GM18507 (cell line): ENCODE data around the gene STKLD1.

Source experiments
- DNase-seq: peaks from one replicate; pipeline ENCODE4 v3.0.0; 2011; ENCODE audit warnings: low read depth; ENCODE audit not compliant: insufficient read length; ENCODE audit errors: extremely low spot score
- FAIRE-seq: peaks from 2 replicates; lab custom pipeline; 2011; peaks lifted over from hg19 to GRCh38; lab: Jason Lieb, UNC

STKLD1 gene

DNA sequence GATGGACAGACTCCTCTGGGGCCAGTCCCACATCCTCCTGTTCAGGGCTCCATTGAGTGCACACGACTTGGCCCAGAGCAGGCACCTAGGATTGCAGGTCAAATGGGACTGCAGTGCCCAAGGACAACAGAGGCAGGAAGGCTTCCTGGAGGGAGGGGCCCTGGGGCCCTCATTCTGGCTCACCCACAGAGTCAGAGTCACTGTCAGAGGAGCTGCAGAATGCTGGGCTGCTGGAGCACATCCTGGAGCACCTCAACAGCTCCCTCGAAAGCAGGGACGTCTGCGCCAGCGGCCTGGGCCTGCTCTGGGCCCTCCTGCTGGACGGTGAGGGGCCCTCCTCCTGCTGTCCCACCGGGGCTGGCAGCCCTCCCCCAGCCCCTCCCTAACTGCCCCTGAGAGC lies 26.5 kb downstream of the STKLD1 start:
- FAIRE-seq (no peak), DNase-seq (no peak)

DNA sequence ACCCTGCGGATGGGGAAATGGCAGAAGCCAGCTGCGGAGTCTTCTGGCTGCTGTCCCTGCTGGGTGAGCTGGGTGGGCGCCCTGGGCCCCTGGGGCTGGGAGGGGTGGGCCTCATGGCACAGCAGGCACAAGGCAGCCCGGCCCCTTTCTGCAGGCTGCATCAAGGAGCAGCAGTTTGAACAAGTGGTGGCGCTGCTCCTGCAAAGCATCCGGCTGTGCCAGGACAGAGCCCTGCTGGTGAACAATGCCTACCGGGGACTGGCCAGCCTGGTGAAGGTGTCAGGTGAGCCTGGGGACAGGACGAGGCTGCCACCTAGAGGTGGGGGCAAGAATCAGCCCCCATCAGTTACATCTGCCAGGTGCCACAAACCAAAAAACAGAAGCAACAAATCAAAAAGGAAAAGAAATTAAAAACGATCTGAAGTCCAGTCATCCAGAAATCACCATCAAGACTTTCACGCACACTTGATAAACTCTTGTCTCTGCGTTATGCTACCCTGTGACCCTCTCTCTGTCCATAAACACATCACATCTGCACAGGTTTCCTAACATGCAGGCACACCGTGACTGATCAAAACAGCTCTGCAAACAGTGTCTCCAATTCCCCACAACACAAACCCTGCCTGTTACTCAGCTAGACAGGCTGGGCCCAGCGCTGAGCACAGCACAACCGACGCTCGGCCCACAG lies 27.7 kb downstream of the STKLD1 start:
- FAIRE-seq (no peak), DNase-seq (no peak)

DNA sequence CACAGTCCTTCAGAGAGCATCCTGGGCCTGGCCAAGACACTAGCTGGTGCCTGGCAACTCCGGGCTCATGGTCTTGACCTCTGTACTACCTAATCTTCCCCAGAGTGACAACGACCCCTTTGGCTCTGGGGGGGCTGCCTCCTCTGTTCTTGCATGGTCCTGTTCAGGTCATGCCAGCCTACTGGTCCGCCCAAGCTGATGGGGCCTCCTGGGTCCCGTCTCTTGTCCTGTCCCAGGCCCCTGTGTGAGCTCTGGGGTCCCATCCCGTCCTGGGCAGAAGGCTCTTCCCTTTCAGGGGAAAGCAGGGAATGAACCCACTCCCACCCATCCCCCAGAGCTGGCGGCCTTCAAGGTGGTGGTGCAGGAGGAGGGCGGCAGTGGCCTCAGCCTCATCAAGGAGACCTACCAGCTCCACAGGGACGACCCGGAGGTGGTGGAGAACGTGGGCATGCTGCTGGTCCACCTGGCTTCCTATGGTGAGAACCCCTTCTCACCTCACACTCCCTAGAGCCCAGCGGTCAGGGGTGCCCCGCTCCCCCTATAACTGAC lies 28.4 kb downstream of the STKLD1 start:
- DNase-seq = no peak

GRCh38 chr9:133405508-133406438 lies 29.6 kb downstream of the STKLD1 start:
- no peak for FAIRE-seq
- DNase-seq = no peak

More for the DNA sequence above, 28.4 kb downstream of the STKLD1 start:
- no peak for FAIRE-seq

- FAIRE-seq (peak; percentile 89), DNase-seq (peak; percentile 47)
Observed at GRCh38 chr9:133406480-133407307, 30.5 kb downstream of the STKLD1 start.

DNA sequence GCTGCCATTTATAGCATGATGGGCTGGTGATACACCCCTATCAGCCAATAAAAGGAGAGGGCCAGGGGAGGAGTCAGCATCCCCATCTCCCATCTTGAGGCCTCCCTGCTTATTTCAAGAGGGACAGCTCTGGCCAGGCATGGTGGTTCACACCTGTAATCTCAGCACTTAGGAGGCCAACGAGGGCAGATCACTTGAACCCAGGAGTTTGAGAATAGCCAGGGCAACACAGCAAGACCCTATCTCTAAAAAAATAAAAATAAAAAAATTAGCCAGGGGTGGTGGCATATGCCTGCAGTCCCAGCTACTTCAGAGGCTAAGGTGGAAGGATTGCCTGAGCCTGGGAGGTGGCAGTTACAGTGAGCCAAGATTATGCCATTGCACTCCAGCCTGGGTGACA lies 31.9 kb downstream of the STKLD1 start:
- DNase-seq (no peak), FAIRE-seq (no peak)

- FAIRE-seq = no peak
- DNase-seq = no peak
Observed at GRCh38 chr9:133415170-133415569, 39.0 kb downstream of the STKLD1 start.

DNA sequence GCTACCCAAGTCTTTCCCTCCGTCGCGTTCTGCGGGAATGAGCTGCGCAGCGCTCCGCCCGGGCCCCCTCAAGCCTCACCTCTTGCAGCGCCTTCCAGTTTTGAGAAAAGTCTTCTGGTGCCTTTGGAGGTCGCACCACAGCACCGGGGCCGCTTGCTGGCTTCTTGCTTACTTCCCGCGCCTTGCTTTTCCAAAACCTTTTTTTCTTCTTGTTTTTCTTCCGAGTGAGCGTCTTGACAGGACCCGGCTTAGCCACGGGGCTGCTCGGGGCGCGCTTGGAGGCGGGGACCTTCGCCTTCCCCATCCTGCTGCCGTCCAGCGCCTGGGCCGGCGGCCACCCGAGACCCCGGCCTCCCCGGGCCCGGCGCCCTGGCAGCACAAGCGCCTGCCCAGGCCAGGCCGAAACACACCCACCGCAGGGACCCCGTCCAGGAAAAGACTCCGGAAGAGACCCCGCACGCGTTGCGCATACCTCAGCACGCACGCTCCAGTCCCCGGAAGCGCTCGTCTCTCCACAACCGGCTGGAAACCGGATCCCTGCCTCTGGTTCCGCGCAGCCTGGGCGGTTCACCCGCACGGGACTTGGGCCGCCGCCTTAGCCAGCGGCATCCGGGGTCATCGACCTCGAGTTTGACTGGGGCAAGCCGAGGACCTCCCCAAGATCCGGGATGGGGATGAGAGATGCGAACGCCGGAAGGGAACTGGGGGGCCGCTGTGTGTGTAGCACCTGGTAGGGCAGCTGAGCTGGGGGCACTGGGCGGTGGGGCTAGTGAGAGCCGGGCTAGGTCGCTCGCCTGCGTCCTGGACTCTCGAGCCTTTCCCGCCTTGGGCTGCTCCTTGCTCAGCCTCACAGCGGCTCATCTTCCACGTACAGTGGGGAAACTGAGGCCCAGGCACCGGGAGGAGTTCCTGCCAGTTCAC lies 41.6 kb downstream of the STKLD1 start, which contains the start of gene REXO4:
TSS of gene REXO4 (minus strand) at position 470 of the 921 bp plus-strand sequence. CDS start at position 304, 166 bp downstream.
- DNase-seq = peak; percentile 67
- peak; percentile 83 for FAIRE-seq

GRCh38 chr9:133419005-133419404 lies 42.8 kb downstream of the STKLD1 start:
- FAIRE-seq (no peak), DNase-seq (no peak)

GRCh38 chr9:133420392-133420827 lies 44.2 kb downstream of the STKLD1 start:
- FAIRE-seq = peak; percentile 94

GRCh38 chr9:133421615-133422542 lies 45.7 kb downstream of the STKLD1 start, which contains the start of gene ADAMTS13:
ADAMTS13 (plus strand) TSS chr9:133422367; CDS start chr9:133422444, 77 bp downstream.
- DNase-seq = peak; percentile 42
- FAIRE-seq = peak; percentile 86

More at GRCh38 chr9:133420392-133420827, 44.2 kb downstream of the STKLD1 start:
- peak; percentile 66 for DNase-seq

DNA sequence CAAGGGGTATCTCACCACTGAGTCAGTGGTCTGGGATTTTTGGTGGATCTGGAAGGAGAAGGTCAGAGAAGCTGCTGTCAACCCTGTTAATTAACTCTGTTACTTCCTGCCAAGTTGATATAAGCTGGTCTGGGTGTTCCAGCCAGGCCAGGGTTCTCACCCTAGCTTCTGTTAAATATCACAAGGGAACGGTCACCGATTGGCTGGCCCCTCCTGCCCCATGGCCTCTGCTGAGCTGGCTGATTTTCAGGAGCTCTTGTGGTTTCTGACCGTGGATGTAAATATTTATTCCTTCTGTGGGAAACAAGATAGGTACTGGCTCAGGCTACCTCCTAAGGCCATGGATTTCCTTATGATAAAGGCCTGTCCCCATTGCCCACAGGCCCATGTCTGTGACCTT lies 47.0 kb downstream of the STKLD1 start:
- FAIRE-seq = no peak
- DNase-seq = no peak

DNA sequence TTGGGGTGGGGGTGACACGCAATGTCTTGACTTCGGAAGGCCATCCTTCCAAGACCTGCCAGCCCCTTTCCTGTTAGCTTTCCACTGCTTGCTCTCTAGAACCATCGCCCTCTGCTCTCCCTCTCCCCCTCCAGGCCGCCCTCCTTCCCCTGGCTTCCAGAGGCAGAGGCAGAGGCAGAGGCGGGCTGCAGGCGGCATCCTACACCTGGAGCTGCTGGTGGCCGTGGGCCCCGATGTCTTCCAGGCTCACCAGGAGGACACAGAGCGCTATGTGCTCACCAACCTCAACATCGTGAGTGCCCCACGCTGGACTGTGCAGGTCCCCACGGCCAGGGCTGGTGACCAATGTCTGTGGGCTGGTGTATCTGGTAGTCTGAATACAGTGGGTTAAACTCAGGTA lies 48.0 kb downstream of the STKLD1 start:
- FAIRE-seq = no peak
- no peak for DNase-seq

DNA sequence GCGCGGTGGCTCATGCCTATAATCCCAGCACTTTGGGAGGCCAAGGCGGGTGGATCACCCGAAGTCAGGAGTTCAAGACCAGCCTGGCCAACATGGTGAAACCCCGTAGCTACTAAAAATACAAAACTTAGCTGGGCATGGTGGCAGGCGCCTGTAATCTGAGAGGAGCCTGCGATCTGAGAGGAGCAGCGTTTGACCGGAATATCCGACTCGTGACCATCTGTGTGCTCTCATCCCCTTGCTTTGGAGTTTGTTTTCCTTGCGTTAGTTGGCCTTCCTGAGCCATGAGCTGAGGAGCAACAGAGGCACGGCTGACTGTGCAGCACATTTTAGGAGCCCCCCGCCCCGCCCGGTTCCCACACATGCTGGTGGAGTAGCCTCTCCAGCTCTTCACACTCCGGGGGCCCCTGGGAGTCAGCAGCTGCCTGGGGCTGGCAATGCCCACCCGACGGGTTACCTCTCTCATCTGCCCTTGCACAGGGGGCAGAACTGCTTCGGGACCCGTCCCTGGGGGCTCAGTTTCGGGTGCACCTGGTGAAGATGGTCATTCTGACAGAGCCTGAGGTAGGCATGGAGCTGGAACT lies 49.0 kb downstream of the STKLD1 start:
- DNase-seq (no peak), FAIRE-seq (no peak)

- no peak for DNase-seq
- FAIRE-seq = no peak
Observed at GRCh38 chr9:133426011-133426410, 49.8 kb downstream of the STKLD1 start.

DNA sequence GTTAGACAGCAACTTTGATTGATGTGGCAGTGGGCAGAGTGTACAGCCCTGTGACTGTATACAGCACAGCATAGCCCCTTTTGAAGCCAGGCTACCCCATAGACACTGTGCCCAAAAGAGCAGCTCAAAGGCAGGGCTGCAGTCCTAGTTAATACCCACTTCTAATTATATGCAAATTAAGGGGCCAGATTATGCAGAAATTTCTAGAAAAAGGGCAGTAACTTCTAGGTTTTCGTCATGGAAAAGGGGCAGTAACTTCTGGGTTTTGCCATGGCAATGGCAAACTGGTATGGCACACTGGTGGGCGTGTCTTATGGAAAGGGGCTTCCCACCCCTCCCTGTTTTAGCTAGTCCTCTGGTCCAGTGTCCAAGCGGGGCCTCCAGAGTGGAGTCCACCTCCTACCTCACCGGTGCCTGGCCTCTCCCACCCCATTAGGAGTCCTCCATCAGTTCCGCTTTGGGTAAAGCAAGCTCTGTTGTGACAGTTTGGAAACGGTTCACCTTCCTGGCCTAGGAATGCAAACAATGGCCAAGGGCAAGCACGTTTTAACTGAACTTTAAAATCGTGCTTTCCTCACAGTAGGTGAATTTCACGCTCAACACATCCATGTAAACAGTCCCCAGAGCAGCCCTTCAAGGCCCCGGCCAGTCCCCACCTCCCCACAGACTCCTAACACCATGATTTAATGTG lies 51.6 kb downstream of the STKLD1 start:
- no peak for DNase-seq
- FAIRE-seq = no peak
